Measurements from ENCODE around the gene UVRAG.

- TF ChIP-seq SPI1 (IDR thresholded peaks at IDR 0.05; ENCODE audit: low read depth, low read length), result no peak
- TF ChIP-seq POLR2A (IDR thresholded peaks at IDR 0.05; ENCODE audit: low read depth, low read length), result no peak
- TF ChIP-seq POLR2AphosphoS5 (IDR thresholded peaks at IDR 0.05; ENCODE audit: low read depth, low read length), result no peak
- no peak for TF ChIP-seq TAF1 (IDR thresholded peaks at IDR 0.05; ENCODE audit: low read depth, low read length)
- TF ChIP-seq PAX5 (IDR thresholded peaks at IDR 0.05; ENCODE audit: insufficient read depth, low read length, severe bottlenecking), result no peak
- no peak for TF ChIP-seq POU2F2 (IDR thresholded peaks at IDR 0.05; ENCODE audit: low read depth, low read length)
Observed at GRCh38 chr11:76008474-76008873, 193.5 kb downstream of the UVRAG start.

All from GM12891 (cell line).